GM12872 (cell line): Measurements from ENCODE around the gene PPP2R1B.

Source experiments
- TF ChIP-seq, protein P1 (sequence below): IDR thresholded peaks from 3 replicates; pipeline ENCODE4 v1.5.1; 2011; ENCODE audit warnings: low read depth, mild to moderate bottlenecking, low read length, moderate library complexity; ENCODE audit not compliant: insufficient read depth

Gene PPP2R1B

DNA sequence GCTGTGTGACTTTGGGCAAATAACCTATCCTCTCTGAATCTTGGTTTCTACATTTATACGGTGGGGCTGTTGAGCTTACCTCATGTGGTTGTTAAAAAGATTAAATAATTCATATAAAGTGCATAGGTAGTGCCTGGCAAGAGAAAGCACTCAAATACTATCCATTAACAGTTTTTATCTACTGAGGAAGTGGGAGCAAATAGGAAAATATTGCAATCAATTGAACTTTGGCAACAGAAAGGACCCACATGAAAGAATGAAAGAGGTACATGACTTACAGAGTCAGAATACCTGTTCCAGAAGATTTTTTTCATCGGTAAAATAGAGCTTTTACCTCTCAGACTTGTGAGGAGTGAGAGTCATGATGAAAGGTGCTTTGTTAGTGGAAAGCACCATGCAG lies 6.3 kb upstream of the PPP2R1B start:
- TF ChIP-seq, protein P1, sequence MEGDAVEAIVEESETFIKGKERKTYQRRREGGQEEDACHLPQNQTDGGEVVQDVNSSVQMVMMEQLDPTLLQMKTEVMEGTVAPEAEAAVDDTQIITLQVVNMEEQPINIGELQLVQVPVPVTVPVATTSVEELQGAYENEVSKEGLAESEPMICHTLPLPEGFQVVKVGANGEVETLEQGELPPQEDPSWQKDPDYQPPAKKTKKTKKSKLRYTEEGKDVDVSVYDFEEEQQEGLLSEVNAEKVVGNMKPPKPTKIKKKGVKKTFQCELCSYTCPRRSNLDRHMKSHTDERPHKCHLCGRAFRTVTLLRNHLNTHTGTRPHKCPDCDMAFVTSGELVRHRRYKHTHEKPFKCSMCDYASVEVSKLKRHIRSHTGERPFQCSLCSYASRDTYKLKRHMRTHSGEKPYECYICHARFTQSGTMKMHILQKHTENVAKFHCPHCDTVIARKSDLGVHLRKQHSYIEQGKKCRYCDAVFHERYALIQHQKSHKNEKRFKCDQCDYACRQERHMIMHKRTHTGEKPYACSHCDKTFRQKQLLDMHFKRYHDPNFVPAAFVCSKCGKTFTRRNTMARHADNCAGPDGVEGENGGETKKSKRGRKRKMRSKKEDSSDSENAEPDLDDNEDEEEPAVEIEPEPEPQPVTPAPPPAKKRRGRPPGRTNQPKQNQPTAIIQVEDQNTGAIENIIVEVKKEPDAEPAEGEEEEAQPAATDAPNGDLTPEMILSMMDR, result no peak

DNA sequence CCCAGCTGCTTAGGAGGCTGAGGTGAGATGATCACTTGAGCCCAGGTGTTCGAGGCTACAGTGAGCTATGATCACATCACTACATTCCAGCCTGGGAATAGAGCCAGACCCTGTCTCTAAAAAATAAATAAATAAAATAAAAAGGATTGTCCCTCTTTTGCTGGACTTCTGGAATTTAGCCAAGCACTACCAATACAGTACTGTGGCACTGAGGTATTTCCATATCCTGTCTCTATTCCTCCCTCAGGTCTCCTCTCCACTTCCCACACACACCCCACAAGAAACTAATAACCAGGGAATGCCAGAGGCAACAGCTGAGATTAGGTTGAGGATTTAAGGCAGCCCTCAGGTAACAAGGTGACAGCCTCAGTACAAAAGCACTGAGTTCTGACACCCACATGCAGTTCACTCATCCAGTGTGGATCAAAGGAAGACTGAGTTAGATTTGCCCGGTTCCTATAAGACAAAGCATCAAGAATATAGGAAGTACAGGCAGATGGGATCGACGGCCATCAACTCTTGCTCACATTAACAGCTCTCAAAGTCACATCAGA lies 4.5 kb upstream of the PPP2R1B start:
- TF ChIP-seq, protein P1, result no peak

- TF ChIP-seq, protein P1, result no peak
Measured at GRCh38 chr11:111766834-111767142, 599 bp upstream of the PPP2R1B start.

DNA sequence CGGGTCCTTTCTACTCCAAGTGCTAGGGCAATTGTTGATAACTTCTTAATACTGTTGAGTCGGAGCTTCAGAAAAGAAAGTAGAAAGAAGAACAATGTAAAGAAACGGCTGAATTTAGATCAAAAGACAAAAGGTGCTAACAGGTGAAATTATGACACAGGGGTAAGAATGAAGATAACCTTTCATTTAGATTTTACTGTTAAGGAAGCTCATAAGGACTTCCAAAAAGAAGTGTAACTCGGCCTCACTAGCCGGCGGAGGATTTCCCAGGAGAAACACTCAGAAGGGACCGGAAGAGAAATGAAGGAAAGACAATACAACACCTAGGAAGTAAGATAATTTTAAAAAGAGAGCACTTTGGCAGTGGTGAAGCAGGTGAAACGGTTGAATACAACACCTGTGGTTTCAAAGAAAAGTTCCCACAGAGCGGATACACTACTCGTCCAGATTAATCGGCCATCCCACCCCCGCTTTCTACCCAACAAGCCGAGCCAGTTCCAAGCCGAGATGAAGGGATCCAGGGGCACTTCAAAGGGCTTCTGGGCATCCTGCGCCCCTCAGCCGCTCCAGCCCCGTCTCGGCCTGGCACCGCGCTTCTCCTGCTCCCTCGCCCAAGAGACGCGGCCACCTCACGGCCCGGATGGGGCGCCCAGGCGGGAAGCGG lies 737 bp downstream of the PPP2R1B start:
- TF ChIP-seq, protein P1, result no peak

GRCh38 chr11:111764621-111765020 lies 1.6 kb downstream of the PPP2R1B start:
- TF ChIP-seq, protein P1, result no peak

DNA sequence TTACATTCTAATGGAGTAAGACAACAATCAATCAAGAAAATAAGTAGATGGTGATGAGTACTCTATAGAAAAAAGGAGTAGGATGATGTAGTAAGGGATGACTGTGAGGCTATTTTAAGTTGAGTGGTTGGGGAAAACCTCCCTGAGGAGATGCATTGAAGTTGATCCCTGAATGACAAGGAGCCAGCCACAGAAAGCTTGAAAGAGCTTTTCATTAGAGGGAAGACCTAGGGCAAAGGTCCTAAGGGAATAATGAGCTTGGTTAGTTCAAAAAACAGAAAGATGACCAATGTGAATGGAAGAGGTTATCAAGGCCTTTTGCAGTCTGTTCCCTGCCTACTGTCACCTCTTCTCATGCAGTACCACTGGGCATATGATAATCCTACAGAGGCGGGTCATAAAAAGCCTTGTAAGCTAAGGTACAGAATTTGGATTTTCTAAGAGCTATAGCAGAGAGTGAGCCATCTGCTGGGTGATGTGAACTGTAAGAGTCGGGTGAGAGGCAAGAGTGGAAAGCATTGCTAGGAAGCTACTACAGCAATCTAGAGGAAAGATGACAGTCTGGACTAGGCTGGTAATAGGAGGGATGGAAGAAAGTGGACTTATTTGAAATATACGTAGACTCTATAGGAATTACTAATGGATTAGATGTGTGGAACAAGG lies 3.1 kb downstream of the PPP2R1B start:
- TF ChIP-seq, protein P1, result no peak

DNA sequence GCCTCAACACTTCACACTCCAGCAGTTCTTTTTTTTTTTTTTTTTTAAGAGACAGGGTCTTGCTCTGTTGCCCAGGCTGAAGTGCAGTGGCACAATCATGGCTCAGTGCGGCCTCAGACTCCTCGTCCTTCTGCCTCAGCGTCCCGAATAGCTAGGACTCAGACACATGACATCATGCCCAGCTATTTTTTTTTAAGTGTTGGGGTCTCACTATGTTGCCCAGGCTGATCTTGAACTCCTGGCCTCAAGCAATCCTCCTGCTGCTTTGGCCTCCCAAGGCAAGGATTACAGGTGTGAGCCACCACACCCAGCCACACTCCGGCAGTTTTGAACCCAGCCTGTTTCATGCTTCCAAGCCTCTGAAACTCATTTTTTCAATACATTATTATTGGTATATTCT lies 3.7 kb downstream of the PPP2R1B start:
- TF ChIP-seq, protein P1, result no peak
